Stimulated activated CD8-positive, alpha-beta memory T cell treated with anti-CD3 and anti-CD28 coated beads, Interleukin-15, amount 100 ng/mL, for 1 hour (primary cell): ENCODE data around the gene PBX1.

Experiments
- DNase-seq: peaks from one replicate; pipeline ENCODE4 v3.0.0-alpha.2; 2020; ENCODE audit warnings: low read depth

PBX1 gene

DNA sequence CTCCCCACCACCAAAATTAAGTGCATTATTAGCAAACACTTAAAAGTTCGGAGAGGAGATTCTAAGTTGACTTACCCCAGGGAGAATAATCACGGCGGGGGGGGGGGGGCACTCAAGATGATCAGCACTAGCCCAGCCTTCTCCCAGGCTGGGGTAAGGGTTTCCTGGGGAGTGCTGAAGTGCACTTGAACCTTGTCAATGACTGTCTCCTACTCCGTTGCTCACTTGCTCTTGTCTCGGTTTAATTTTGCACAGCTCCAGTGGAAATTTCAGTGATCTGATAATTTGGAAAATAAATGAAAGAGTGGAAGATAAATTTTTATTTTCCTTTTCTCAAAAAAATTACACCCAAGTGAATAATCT, 59.2 kb downstream of the PBX1 start:
- no peak for DNase-seq

DNA sequence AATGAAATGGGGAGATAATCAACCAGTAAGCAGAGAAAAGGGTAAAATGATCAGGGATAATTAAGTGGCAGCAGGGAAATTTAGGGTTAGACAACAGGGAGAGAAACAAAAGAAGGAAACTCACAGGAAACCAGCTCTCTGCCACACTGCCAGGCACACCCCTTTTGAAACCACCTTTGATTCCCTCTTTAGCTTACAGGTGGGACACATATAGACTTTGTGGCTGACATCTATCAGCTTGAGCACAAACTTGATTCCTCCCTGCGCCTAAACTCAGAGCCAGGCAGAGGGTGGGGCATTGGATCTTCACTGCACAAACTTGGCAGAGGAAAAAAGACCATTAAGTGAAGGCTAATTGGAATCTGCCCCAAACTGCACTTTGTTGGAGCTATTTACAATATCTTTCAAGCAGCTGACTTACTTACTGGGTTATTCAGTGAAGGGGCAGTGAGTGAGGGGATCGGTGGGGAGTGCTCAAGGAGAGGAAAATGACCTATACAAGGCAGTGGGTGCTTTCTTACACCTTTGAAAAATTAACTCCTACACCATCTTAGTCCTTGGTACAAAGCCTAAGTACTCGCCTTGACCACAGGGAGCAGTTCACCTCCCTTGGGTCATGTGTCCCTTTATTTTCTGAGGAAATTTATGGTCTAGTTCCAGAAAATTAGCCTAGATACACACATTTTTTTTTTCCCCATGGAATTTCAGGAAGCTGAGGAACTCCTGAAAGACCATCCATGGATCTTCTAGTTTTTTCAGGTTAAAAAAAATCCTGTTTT, 60.2 kb downstream of the PBX1 start:
- no peak for DNase-seq

DNA sequence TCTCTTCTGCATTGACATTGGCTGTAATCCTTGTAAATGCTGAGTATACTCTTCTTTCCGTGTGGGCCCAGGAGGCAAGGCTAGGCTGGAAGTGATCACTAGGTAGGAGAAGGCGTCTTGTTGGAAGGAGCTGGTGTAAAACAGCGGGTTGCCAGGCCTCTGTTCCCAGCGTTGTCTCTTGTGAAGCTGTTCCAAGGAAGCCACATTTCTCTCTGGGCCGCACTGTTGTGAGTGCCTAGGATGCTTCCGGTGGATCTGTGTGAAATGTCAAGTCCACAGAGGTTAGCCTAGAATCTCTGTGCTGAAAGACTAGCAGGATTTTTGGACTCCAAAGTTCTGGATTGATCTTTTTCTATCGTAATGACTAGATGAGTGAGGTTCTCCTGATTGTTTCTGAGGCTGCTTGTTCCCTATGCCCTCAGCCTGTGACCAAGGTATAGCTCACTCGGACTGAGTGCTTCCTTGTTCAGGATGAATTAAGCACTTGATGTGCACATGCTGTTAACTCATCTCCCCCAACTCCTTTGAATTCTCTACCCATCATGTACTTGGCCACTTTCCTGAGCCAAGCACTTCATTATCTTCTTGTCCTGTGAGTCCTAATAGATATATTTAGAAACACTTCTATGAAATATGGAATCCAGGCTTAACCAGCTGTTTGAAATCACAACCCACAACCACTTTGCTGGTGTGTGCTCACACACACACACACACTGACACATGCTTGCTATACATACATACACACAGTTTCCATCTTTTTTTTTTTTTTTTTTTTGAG, 63.3 kb downstream of the PBX1 start:
- no peak for DNase-seq

DNA sequence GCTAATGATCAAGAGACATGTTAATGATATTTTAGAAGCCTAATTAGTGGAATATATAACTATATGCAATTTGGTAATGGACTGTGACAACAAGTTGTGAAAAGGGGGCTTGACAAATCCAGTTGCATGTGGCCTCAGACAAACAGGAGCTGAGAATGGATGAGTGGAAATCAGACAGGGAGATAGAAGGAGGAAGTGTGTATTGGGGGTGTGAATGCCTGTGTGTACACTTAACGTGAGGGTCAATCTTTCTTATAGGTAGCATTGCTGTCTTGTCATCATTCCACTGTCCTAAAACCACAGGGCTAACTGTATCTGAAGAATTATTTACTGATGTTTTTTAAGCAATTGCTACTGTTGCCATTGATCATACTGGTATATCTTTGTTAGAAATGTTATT, 64.8 kb downstream of the PBX1 start:
- no peak for DNase-seq

DNA sequence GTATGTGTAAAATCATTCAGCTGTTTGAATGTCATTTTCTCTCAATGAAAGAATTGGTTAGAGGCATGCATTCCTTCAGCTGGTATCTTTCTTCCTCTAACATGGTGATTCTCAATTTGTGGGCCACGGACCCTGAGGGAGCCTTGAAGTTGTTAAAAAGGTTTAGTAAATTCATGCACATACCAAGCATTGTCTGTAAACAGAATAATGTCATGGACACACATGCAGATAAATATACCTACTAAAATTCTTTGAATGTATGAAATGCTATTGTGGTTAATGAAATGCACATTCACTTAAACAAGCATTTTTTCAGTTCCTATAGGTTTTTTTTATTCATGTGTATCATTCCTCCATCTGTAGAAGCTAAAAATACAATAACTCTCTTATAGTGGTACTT, 65.4 kb downstream of the PBX1 start:
- no peak for DNase-seq

DNA sequence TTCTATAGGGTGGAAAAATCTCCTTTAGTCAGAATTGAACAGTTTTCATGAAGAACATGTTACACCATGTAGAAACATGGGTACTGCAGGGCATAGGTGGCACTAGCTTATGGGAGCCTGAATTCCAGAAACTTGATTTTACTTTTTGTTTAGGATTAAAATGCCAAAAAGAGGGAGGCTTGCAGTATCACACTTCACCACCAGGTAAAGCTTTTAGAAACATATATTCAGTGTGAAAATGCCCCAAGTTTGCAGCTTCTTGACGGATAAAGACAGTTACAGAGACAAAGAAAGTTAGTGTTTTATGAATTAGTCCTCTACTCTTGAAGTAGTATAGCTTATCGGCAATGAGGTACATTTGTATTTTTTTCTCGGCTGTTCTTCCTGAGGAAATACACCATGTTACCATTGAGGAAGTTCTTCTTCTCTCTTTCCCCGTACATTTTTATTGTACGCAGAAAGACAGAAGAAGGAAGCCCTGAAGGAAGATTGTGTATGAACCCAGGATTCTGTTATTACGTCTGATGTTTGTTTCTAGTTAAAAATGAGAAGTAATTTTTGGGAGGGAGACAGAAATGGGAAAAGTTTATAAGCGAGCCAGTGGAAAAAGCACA, 66.1 kb downstream of the PBX1 start:
- no peak for DNase-seq

- DNase-seq = no peak
Measured at GRCh38 chr1:164628772-164629171, 69.8 kb downstream of the PBX1 start.

DNA sequence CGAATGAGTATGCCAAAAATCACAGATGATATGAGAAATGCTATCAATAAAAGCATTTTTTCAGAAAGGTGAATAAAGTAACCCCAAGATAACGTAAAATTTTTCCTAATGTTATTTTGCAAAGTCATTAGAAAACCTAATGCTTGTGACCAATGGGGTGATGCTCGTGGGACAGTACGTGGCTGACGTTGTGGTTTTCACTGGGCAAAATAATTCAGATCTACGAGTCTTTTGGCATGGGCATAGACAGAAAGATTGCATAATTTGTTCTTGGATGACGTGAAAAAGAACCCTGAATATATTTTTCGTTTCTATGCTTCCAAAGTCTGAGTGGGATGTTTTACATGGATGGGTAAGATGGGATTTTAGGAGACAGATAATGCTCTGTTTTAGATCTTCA, 71.0 kb downstream of the PBX1 start:
- DNase-seq = no peak

DNA sequence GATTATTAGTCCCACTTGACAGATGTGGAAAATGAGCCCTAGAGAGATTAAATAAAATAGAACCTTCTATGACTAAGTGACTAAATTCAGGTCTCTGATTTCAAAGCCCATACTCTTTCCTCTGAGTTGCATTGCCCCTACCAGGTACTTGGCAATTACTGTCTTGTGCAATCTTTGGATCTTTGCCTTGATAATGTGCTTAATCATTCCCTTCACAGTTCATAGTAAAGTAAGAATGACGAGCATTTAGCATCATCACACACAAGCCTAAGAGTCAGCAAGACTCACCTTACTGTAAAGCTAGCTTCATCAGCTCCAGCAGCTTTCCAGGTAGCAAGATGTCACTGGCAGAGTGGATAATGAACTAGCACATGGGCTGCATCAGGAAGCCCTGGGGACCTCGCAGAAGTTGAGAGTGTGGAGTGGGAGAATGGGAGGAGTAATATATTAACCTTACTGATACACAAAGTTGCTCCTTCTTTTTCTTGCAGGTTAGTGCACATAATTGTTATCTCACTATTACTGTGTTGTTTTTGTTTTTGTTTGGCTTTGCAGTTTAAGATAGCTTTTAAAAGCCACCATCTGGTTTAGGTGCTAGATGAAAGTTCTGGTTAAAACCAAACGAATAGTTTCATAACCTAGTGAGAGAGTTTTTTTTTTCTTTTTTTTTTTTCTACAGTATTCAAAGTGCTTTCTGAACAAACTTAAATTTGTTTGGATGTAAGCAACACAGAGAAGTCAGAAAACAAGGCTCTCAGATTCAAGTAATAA, 71.8 kb downstream of the PBX1 start:
- DNase-seq = no peak

GRCh38 chr1:164631751-164632150, 72.8 kb downstream of the PBX1 start:
- no peak for DNase-seq

DNA sequence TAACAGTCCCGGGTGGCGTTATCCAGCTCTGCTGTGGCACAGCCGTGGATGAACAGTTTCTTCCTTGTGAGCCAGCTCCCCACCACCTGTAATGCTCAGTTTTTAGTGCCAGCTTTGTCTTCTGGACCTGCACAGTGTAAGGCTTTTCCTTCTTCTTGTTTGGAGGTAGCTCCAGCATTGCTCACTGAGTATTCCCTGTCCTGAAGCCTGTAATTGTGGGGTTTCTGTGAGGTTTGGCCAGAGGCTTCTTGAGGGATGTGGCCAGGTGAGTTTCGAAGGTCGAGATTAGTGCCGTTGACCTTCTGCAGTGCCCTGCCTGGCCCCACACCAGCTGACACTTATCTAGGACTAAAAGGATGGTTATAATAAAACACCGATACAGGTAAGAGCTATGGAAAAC, 75.0 kb downstream of the PBX1 start:
- DNase-seq = no peak

DNA sequence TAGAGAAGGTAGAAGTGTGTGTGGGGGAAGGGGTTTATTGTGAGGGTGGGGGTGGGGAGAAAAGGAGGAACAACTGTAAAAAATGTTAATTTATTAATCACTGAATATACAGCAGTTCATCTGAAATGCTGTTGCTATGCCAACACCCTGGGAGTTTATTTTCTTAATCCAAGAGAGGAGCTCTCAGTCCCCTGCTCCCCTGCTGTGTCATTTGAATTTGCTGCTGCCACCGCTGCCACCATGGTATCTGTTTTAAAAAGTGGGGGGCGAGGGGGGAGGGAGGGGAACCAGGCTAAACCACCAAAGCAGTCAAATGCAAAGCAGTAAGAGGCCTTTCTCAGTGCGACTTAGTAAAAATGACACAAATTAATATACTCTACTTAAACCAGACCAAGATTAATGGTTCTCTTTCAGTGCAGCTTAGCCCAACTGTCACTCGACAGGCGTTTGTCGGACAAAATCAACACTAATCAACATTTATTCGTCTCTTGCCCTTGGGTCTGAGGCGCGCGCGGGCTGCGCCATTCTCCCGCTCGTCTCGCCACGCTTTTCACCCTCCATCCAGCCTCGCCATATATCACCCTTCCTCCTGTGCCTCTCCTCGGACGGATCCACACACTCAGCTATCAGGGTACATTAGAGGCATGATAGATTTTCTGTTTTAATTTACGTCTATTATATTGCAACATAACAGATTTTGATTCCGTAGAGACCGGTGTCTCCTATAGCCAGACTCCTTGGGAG, 76.2 kb downstream of the PBX1 start:
- DNase-seq = no peak

DNA sequence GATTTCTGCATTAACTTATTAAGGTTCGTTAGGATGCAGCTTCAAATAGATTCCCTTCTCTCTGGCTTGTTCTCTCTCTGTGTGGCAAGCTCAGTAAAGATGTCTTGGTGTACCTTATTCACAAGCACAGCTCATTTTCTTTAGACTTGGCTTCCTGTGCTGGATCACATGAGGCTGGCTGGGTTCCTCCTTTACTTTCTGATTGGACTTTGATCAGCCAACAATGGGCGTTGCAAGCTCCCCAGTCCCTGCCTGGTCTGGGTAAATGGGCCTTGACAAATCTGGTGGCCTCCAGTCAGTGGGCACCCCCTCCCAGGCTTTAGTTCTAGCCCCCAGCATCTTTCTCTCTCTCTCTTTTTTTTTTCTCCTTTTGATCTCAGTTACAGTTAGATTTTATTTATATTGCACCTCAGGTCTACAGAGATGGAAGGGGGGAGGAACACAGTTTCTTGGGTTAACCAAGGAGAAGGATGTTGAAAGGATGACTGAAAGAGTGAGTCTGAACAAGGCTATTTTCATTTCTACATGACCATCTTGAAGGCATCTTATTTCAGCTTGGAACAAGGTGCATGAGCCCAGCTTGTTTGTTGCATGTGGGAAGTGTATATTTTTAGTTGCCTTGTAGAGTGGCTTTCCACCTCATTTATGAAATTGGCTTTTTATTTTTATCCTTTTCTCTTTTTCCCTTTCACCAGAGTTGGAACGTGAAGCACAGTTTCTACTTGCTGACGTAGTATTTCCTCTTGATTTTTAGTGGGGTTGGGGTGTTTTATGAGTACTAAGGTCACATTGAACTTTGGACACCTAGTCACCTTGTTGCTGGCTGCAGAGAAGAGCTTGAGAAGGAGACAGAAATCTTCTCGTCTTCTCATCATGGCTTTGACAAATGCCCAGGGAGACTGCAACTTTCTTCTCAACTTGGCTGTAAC, 77.1 kb downstream of the PBX1 start:
- no peak for DNase-seq

GRCh38 chr1:164636757-164637156, 77.8 kb downstream of the PBX1 start:
- no peak for DNase-seq

DNA sequence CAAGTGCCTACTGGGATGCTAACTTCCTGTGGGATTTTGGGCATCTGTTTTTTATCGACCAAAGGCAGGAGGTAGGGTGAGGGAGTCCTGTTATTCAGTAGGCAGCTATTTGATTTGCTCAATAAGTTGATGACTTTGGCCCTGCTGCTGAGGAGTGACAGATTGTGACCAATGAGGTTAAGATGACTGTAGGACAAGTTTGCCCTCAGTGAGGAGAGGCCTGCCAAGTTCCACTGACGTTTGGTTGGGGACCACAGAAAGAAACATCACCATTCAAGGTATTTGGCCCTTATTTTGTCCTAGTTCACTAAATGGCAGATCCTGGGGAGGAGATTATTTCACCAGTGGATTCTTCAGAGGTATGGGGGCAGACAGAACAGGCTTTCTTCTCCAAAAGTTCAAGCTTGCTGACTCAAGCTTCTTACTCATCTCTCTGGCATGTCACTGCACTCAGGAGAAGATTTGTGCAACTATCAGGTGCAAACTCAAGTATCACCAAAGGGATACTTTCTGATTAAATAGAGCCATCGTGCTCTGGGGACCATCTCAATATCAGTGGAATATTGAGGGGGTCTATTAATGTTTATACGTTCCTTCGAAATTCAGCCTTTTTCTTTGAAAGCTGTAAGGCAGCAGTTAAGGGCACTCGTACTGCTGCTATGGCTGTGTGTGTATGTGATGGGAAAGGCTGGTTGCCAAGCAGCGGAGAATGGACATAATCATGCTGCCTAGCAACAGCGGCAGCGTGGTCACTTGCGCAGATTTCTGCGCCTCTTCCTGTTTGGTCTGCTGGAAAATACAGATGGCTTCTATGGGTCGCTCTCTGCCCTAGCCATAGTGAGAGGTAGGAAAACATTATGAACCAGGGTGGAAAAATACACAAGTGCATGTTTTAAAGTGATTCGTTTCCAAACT, 78.7 kb downstream of the PBX1 start:
- no peak for DNase-seq

- no peak for DNase-seq
Measured at GRCh38 chr1:164638492-164639202, 79.7 kb downstream of the PBX1 start.

DNA sequence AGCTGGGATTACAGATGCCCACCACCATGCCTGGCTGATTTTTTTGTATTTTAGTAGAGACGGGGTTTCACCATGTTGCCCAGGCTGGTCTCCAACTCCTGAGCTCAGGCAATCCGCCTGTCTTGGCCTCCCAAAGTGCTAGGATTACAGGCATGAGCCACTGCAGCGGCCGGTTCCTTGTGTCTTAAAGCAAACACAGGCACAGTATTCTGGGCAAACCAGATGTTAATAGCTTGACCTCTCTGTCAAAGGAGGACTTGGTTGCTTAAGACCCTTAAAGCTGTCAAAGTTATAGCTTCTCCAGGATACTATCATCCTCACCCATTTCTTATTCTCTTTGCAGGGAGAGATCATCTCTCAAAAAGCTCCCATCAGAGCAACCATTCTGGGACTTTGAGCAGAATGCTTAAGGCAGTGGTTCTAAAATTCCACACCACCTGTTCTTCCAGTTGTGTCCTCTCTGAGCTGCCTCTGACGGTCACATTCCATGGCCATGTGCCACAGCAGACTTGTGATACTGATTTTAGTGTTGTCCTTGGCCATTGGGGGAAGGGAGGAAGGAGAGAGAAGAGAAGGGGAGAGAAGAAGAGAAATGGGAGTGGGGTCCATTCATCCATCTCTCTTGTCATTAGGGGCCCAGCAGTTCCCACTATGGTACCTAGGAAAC, 81.8 kb downstream of the PBX1 start:
- no peak for DNase-seq

GRCh38 chr1:164641353-164641730, 82.4 kb downstream of the PBX1 start:
- no peak for DNase-seq
